PC-3 (cell line): ENCODE data around the gene HSD17B7.

Experiments used
- EZH2 ChIP-seq: fragments of 300-600 bp; sonication (generic); IDR thresholded peaks from one replicate; pipeline ENCODE4 v1.6.1; 2017; ENCODE audit warnings: antibody characterized with exemption, mild to moderate bottlenecking, low read length; ENCODE audit not compliant: unreplicated experiment
- TF ChIP-seq, protein P1 (sequence below): fragments of 300-600 bp; sonication (generic); conservative IDR thresholded peaks from 2 replicates; pipeline ENCODE4 v1.5.1; 2017; ENCODE audit warnings: antibody characterized with exemption, low read depth, mild to moderate bottlenecking, low read length

DNA sequence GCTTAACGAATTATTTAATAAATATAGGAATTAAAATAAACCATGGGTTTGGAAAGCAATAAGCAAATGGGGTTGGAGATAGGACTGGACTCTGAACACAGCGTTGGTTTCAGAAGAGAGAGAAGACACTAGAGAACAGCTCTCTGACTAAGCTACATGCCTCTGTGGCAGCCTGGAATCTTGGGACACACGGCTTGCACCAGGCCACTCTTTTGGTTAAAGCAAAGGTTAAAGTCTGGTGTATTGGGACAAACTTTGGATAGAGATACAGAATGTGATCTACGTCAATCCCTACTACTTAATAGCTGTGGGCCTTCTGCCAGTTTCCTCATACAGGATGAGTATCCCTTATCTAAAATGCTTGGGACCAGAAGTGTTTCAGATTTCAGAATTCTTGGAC, 49.7 kb upstream of the HSD17B7 start:
- TF ChIP-seq, protein P1, sequence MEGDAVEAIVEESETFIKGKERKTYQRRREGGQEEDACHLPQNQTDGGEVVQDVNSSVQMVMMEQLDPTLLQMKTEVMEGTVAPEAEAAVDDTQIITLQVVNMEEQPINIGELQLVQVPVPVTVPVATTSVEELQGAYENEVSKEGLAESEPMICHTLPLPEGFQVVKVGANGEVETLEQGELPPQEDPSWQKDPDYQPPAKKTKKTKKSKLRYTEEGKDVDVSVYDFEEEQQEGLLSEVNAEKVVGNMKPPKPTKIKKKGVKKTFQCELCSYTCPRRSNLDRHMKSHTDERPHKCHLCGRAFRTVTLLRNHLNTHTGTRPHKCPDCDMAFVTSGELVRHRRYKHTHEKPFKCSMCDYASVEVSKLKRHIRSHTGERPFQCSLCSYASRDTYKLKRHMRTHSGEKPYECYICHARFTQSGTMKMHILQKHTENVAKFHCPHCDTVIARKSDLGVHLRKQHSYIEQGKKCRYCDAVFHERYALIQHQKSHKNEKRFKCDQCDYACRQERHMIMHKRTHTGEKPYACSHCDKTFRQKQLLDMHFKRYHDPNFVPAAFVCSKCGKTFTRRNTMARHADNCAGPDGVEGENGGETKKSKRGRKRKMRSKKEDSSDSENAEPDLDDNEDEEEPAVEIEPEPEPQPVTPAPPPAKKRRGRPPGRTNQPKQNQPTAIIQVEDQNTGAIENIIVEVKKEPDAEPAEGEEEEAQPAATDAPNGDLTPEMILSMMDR: no peak
- no peak for TF ChIP-seq EZH2
